GM20431 (cell line): Measurements from ENCODE around the gene BOD1L2.

Source experiments
- in situ Hi-C: fragments of 300-500 bp; cut with MseI, MboI; formaldehyde crosslinking; loops from one replicate; pipeline ENCODE4 v1.15.0; 2020; ENCODE audit warnings: low sequenced_read_pairs; ENCODE audit not compliant: unreplicated experiment

Gene BOD1L2

GRCh38 chr18:57146956-57147636 is at the start of gene BOD1L2:
BOD1L2 (plus strand) TSS chr18:57147087; CDS start chr18:57147313, 226 bp downstream.
- in situ Hi-C loops: no loop called here

DNA sequence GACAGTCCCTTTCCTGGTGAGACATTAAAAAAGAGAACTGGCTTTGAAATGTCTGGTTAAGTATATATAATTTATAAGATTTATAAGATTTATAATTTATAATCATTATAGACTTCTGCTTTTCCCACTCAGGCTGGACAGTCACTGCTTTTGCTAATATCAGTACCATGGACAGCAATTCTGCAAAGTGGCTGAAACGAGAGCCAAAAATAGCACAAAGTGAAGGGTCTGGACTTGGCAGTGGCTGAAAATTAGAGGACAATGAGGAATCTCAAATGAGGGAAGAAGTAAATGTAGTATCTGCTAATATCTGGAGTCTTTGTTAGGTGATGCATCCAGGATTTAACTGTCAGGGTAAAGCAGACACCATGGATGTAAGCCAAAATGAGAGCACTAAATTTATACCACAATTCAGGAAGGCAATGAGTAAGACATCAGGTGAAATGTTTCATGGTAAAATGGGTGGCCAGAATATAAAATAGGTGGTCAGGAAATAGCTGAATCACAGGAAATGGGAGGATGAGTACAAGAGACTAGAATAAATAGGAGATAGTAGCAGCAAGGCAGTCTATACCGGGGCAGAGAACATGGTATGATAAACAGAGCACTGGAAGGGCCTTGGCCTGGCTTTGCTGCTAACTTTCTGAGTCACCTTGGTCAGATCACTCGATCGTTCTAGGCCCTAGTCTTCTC is 39.6 kb upstream of the BOD1L2 start:
- in situ Hi-C loops: no loop called here

DNA sequence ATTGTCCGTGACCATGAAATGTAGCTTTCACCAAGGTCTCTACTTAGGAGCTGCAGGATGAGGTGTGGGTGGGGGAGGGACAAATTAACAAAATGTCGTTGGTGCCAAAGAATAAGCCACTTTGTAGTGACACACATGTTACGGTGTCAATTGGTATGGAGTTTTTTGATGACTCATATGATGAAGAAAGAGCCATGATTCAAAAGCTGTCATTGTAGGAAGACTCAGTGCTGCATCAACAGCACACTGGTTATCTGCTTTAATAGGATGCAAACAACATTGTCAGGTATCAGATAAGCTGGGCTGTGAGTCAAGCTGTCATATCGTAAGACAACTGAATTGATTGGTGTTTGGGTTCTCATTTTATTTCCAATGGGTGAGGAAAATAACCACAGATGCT is 36.6 kb upstream of the BOD1L2 start:
- in situ Hi-C loops: no loop called here

DNA sequence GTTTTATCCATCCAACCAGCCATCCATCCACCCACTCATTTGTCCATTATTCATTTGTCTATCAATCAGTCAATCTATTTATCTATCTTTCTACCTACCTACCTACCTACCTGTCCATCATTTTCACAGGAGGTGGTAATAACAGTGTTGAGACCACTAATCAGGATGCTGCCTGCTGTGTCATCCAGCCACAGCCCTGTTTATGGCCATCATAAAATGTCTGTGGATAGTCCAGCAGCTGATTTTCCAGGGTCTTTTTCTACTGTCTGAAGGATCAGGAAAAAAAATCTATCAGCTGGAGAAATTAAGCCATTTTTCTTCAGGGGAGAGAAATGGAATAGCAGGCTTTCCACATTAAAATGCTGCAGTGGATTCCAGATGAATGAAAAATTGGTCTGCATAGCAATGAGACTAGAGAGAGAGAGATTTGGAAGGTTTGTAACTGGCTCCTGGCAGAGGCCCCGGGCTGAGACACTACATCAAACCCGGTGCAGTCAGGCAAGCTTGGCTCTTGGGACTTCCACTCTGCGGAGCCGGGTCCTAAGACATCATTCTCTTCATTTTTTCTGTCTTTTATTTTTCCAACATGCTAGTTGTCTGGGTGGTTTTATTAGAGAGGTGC is 33.0 kb upstream of the BOD1L2 start:
- in situ Hi-C loops: no loop called here

DNA sequence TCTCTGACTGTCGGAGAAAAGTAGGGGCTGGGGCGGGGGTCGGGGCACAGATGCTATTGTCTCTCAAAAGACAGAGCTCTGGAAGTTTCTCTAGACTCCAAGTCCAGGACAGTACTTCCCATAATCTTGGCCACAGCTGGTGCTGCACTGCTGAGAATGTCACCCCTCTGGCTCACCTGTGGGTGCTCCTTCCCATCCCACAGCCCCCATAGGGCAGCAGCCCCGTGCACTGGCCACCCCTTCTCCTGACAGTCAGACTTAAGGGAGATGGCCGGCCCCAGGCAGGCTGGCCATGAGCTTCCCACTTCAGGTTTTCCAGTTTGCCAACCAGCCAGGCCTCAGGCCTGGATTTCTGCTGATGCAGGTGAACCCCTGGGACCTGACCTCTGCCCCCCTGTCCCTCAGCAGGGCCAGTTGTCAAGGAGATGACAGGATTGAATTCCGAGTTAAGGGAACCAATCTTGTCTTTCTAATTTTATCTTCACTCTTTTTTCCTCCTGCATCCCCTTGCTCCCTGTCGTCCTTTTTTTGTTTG is 30.2 kb upstream of the BOD1L2 start:
- in situ Hi-C loops: no loop called here

DNA sequence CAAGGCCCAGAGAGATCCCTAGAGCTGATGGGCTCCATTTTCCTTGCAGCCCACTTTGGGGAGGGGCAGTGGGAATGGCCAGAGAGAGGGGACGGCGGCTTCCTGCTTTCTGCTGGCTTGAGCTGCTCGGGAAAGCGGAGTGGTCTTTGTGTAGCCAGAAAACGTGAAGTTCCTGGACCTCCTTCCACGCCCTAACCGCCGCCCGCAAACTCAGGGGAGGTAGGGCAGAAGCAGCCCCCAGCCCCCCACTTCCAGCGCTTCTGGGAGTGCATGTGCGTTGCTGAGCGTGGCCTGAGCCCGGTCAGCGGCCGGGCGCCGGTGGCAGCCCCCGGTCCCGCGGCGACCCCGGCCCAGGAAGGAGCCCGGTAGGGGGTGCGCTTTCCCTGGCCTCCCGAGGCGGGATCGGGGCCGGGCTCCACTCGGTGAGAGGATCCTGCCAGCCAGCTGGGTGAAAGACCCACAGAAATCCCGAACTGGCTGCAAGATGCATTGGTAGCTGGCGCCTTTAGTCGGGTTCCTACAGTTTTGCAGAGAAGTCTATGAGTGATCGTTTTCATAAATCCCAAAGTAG is 25.3 kb upstream of the BOD1L2 start:
- in situ Hi-C loops: no loop called here

GRCh38 chr18:57122936-57123510 is 23.9 kb upstream of the BOD1L2 start:
- in situ Hi-C loops: no loop called here

GRCh38 chr18:57125627-57126026 is 21.3 kb upstream of the BOD1L2 start:
- in situ Hi-C loops: no loop called here

DNA sequence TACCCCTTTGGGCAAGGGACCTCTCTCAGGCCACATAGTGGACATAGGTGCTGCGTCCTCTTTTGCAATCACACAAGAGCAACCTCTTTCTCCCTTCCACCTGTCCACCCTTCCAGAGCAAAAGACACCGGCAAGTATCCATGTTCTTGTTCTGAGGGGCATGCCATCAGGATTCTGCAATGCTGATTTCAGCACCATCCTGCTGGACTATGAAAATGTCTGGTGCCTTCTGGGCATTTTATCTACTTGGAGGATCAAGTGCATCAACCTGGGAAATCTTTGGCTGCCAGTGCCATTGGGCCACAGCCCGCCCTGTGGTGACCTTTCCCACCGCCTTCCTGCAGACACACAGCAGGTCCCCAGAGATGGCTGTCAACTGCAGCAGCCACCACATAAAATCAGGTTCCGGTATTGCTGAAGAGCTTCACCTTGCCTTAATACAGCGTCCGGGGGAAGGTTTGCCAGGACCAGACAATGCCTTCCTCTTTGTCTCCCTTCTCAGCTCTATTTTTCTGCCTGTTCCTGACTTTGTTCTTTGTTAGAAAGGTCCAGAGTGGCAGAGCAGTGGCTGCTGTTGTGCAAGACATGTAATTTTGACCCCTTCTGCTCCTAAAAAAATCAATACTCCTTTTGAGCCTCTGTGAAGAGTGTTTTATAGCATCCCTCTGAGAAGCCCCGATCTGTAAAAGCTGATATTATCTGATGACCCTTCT is 18.5 kb upstream of the BOD1L2 start:
- in situ Hi-C loops: no loop called here

- in situ Hi-C loops: no loop called here
Observed at GRCh38 chr18:57131101-57131500, 15.8 kb upstream of the BOD1L2 start.

- in situ Hi-C loops: no loop called here
Observed at GRCh38 chr18:57131782-57132181, 15.1 kb upstream of the BOD1L2 start.

GRCh38 chr18:57134618-57135135 is 12.2 kb upstream of the BOD1L2 start:
- in situ Hi-C loops: no loop called here

DNA sequence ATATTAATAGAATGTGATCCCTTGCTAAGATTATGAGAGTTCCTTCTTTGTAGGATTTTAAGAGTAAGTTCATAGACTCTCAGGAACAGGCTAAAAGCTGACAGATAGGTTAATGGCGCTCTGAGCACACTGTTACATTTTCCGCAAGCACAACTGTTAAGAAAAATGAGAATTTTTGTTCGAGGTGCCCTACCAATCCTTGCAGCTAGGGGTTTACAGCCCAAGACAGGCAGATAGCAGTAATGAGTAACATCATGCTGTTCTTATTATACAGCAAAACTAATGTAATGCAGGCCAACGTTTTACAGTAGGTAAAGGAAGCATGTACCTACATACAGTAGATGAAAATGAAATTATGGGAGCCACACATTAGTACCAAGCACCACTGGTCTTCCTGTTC is 11.2 kb upstream of the BOD1L2 start:
- in situ Hi-C loops: no loop called here

GRCh38 chr18:57137847-57138246 is 9.0 kb upstream of the BOD1L2 start:
- in situ Hi-C loops: no loop called here

DNA sequence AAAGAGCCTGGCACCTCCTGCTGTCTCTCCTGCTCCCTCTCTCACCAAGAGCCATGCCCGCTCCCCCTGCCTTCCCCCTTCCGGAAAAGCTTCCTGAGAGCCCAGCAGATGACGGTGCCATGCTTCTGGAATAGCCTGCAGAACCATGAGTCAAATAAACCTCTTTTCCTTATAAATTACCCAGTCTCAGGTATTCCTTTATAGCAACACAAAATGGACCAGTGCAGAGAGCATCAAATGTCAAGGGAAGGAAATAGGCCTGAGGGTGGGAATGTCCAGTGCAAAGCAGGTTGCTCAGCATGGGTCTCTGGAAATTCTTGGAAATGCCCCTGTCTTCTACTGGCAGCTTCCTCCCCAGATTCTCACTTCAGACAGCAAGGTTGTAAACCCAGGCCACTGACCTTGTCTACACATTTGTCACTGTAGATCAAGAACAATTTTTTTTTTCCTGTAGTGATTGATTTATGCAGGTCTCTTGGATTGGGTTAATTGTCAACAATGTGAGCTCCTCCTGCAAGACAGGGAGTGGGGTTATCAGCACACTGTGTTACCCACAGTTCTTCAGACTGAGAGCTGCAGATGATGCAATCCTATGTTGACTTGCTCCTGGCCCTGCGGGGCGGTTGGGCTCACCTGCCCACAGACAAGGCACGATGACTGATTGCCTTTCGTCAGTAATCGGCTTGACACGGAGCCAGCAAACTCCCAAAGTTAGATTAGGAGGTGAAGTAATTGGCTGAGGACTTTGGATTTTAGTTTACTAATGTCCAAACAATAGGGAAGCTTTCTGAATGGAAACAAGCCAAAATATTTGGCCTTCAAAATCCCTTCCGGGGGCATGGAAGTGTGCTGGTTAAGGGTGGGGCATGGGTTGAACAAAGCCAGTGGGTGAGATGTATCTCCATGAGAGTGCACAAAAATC is 5.4 kb upstream of the BOD1L2 start:
- in situ Hi-C loops: no loop called here

DNA sequence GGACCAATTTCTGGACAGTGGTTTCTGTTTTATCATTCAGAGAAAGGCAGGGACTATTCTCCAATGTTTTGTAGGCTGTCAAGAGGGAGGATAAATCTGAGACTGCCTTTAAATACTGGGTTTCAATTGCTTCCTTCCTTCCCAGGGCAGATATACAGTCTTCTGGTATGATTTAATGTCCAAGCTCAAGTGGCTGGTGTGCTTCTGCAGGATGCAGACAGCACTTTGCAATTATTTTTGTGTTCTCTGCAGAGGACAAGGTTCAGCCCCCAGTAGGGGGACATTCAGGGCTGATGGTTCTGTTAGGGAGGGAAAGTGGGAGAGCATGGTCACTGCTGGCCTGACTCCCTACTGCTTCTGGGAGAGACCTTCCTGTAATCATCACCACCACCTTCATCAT is 4.6 kb upstream of the BOD1L2 start:
- in situ Hi-C loops: no loop called here

DNA sequence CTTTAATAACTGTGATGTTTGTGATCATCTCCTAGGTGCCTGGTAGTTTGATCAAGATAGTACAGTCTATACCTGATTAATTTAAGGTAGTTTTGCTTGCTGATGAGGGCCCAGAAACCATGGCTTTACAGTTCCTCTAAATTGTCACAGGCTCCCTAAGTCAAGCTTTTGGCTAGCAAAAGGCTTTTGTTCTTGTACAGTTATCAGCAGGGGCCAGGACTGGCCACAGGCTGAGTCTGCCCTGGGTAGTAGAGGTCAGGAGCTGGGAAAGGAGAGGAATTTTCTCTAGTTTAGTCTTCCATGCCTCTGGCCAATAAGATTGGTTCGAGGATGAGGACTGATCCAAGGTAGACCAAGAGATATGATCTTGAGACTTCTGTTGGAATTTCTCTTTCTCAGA is 3.6 kb upstream of the BOD1L2 start:
- in situ Hi-C loops: no loop called here

- in situ Hi-C loops: no loop called here
Observed at GRCh38 chr18:57148263-57148662, 1.4 kb downstream of the BOD1L2 start.

GRCh38 chr18:57149051-57149450 is 2.2 kb downstream of the BOD1L2 start:
- in situ Hi-C loops: no loop called here
